HCT116 (cell line): Measurements from ENCODE around the gene ITSN1. TPM values are rescaled to one million over a fixed set of nuclear protein-coding genes. Genes with fewer than 3 reads are reported as not detected.

Source experiments
- ATAC-seq: fragments of 200-7000 bp; cut with Tn5 transposase; 2 replicates; pipeline ENCODE4 v1.9.1; 2020; ENCODE audit warnings: mild to moderate bottlenecking, moderate library complexity
- BruUV-seq: library from RNA; stranded (reverse); fragments of 400-500 nt; replicated peaks from 2 replicates; lab custom pipeline; 2021; lab: Mats Ljungman, UMichigan
- CTCF ChIA-PET: fragments of 300-600 bp; sonication (Branson Sonifier 250); formaldehyde crosslinking; loops from one replicate; lab custom pipeline; 2021; ENCODE audit warnings: antibody characterized with exemption; lab: Charles Lee
- POLR2A ChIA-PET: fragments of 300-600, 350-600 bp; sonication (Branson Sonifier 250); formaldehyde crosslinking; loops from one replicate; lab custom pipeline; 2021; ENCODE audit warnings: antibody characterized with exemption; lab: Charles Lee
- RAD21 ChIA-PET, 2 experiments: fragments of 300-600 bp; sonication (Branson Sonifier 250); formaldehyde crosslinking; loops; one replicate each; lab custom pipeline; 2023; ENCODE audit warnings: low total read pairs in 2 of 2; ENCODE audit not compliant: uncharacterized antibody in 2 of 2, unreplicated experiment in 2 of 2, low non-redundant PET in 1 of 2; lab: Charles Lee
- DNase-seq: peaks from one replicate; pipeline ENCODE4 v3.0.0-alpha.2; 2010; ENCODE audit warnings: low read depth, low spot score
- H2AFZ ChIP-seq: fragments of 200-600 bp; shearing (Covaris generic), sonication (generic); 2 replicates; pipeline ENCODE4 v1.6.1; 2017; ENCODE audit warnings: low read depth, mixed run types, mixed read lengths, antibody characterized with exemption, low read length; ENCODE audit not compliant: poor library complexity, severe bottlenecking
- H3K27ac ChIP-seq: 2 replicates; pipeline ENCODE4 v1.5.1; 2012; ENCODE audit warnings: low read depth, low read length
- H3K27me3 ChIP-seq: fragments of 200-600 bp; sonication (generic); 2 replicates; pipeline ENCODE4 v1.6.1; 2016; ENCODE audit warnings: mixed run types, low read length, mixed read lengths; ENCODE audit not compliant: insufficient read depth
- H3K36me3 ChIP-seq, 2 experiments: fragments of 200-500 bp in 1 of 2; fragments of 200-600 bp in 1 of 2; sonication (Bioruptor generic) in 1 of 2; sonication (generic) in 1 of 2; 2 replicates each; pipeline versions ENCODE4 v1.5.1 to v1.6.1; 2014 to 2016; ENCODE audit warnings: low read length in 2 of 2, inconsistent platforms in 1 of 2, mixed read lengths in 1 of 2, mixed run types in 1 of 2; ENCODE audit not compliant: insufficient read depth in 2 of 2, control insufficient read depth in 1 of 2
- H3K4me1 ChIP-seq, 2 experiments: fragments of 200-600 bp in 1 of 2; sonication (generic) in 1 of 2; 2 replicates each; pipeline versions ENCODE4 v1.5.1 to v1.6.1; 2012 to 2017; ENCODE audit warnings: low read length in 2 of 2, inconsistent platforms in 1 of 2, mild to moderate bottlenecking in 1 of 2, mixed read lengths in 1 of 2, mixed run types in 1 of 2, moderate library complexity in 1 of 2; ENCODE audit not compliant: insufficient read depth in 2 of 2, control insufficient read depth in 1 of 2
- H3K4me2 ChIP-seq: fragments of 200-600 bp; sonication (generic); 2 replicates; pipeline ENCODE4 v1.6.1; 2017; ENCODE audit warnings: mixed run types, low read length, mixed read lengths
- H3K4me3 ChIP-seq, 2 experiments: fragments of 200-600 bp in 1 of 2; sonication (generic) in 1 of 2; replicated peaks in 1 of 2; 2 replicates each; pipeline ENCODE4 v1.5.1; 2011 to 2016; ENCODE audit warnings: low read length in 2 of 2, control low read depth in 1 of 2, low read depth in 1 of 2, mild to moderate bottlenecking in 1 of 2, mixed read lengths in 1 of 2, mixed run types in 1 of 2
- H3K79me2 ChIP-seq: fragments of 200-600 bp; sonication (generic); 2 replicates; pipeline ENCODE4 v1.6.1; 2017; ENCODE audit warnings: mild to moderate bottlenecking, mixed run types, low read length, moderate library complexity, mixed read lengths; ENCODE audit not compliant: insufficient read depth
- H3K9ac ChIP-seq: fragments of 200-600 bp; sonication (generic); 2 replicates; pipeline ENCODE4 v1.6.1; 2016; ENCODE audit warnings: low read length, mixed read lengths
- H3K9me2 ChIP-seq: fragments of 200-600 bp; sonication (generic), shearing (Covaris generic); 2 replicates; pipeline ENCODE4 v1.6.1; 2017; ENCODE audit warnings: mixed run types, mild to moderate bottlenecking, moderate library complexity; ENCODE audit not compliant: insufficient read depth
- H3K9me3 ChIP-seq, 2 experiments: fragments of 200-500 bp in 1 of 2; fragments of 200-600 bp in 1 of 2; sonication (Bioruptor generic) in 1 of 2; sonication (generic) in 1 of 2; 2 replicates each; pipeline ENCODE4 v1.6.1; 2014 to 2017; ENCODE audit warnings: low read length in 2 of 2, mixed read lengths in 2 of 2, inconsistent platforms in 1 of 2, low read depth in 1 of 2, mild to moderate bottlenecking in 1 of 2, mixed run types in 1 of 2, moderate library complexity in 1 of 2; ENCODE audit not compliant: control insufficient read depth in 1 of 2, insufficient read depth in 1 of 2
- H4K20me1 ChIP-seq: fragments of 200-600 bp; sonication (generic), shearing (Covaris generic); 2 replicates; pipeline ENCODE4 v1.6.1; 2017; ENCODE audit warnings: mixed run types, mild to moderate bottlenecking, moderate library complexity; ENCODE audit not compliant: insufficient read depth
- EZH2 ChIP-seq: fragments of 200-600 bp; sonication (generic); IDR thresholded peaks from 2 replicates; pipeline ENCODE4 v1.6.1; 2017; ENCODE audit warnings: antibody characterized with exemption, mixed run types
- EZH2phosphoT487 ChIP-seq: fragments of 200-600 bp; IDR thresholded peaks from 2 replicates; pipeline ENCODE4 v1.6.1; 2018; ENCODE audit warnings: antibody characterized with exemption, borderline replicate concordance
- JUND ChIP-seq: IDR thresholded peaks from 2 replicates; pipeline ENCODE4 v1.6.1; 2012
- RAD21 ChIP-seq: IDR thresholded peaks from 2 replicates; pipeline ENCODE4 v1.6.1; 2012; ENCODE audit warnings: low read depth, mild to moderate bottlenecking
- SIN3A ChIP-seq: IDR thresholded peaks from 2 replicates; pipeline ENCODE4 v1.6.1; 2012; ENCODE audit warnings: low read depth
- SP1 ChIP-seq: IDR thresholded peaks from 2 replicates; pipeline ENCODE4 v1.6.1; 2012; ENCODE audit warnings: low read depth
- SRF ChIP-seq: IDR thresholded peaks from 2 replicates; pipeline ENCODE4 v1.6.1; 2012; ENCODE audit warnings: low read depth
- YY1 ChIP-seq: IDR thresholded peaks from 2 replicates; pipeline ENCODE4 v1.6.1; 2011; ENCODE audit warnings: low read length, low read depth, moderate library complexity, mild to moderate bottlenecking; ENCODE audit not compliant: insufficient replicate concordance; ENCODE audit errors: extremely low read depth
- intact Hi-C: fragments of 100-400 bp; cut with micrococcal nuclease; formaldehyde crosslinking; loops from 2 replicates; pipeline ENCODE4 v1.10.0; 2022
- total RNA-seq: library from RNA; stranded (reverse); gene quantifications from one replicate; pipeline ENCODE4 v1.2.1, GENCODE V29; 2021; ENCODE audit not compliant: unreplicated experiment
- TF ChIP-seq, protein P1 (sequence below): IDR thresholded peaks from 2 replicates; pipeline ENCODE4 v1.6.1; 2011; ENCODE audit warnings: mild to moderate bottlenecking, low read length, moderate library complexity; ENCODE audit not compliant: insufficient replicate concordance; ENCODE audit errors: extremely low read depth
- TF ChIP-seq, protein P2 (sequence below), 3 experiments: fragments of 200-600 bp in 1 of 3; sonication (generic) in 1 of 3; IDR thresholded peaks in 2 of 3; conservative IDR thresholded peaks in 1 of 3; 2 replicates each; pipeline ENCODE4 v1.5.1; 2012 to 2017; ENCODE audit warnings: low read depth in 2 of 3, low read length in 2 of 3, antibody characterized with exemption in 1 of 3, borderline replicate concordance in 1 of 3, control low read depth in 1 of 3, mild to moderate bottlenecking in 1 of 3, mixed read lengths in 1 of 3, mixed run types in 1 of 3, moderate library complexity in 1 of 3; ENCODE audit not compliant: insufficient read depth in 1 of 3
- TF ChIP-seq, protein P3 (sequence below): IDR thresholded peaks from 2 replicates; pipeline ENCODE4 v1.6.1; 2012

ITSN1 gene
- total RNA-seq, 1 experiment from 2014 or later, result 25.8 TPM

DNA sequence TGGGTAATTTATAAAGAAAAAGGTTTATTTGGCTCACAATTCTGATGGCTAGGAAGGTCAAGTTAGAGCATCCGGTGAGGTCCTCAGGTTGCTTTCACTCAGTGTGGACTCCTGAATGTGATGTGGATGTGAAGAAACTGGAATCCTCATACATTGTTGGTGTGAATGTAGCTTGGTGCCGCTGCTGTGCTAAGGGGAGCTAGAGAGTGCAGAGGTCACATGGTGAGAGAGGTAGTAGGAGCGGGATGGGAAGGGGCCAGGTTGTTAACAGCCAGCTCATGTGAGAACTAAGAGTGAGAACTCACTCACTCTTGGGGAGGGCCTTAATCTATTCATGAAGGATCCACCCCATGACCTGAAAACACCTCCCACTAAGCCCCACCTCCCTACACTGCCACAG lies 21.8 kb downstream of the ITSN1 start:
- H4K20me1 ChIP-seq, result no peaks in the 10 kb centered on the region
- H3K79me2 ChIP-seq, result peaks cover 79% of the 10 kb centered on the region
- RAD21 ChIA-PET, result no interaction called here
- H3K9me3 ChIP-seq, result peaks cover 0 to 10% of the 10 kb centered on the region in 2 experiments; a peak in 1 of 4 replicates
- TF ChIP-seq EZH2, result no peak
- TF ChIP-seq, all 23 proteins: peak for 0
- DNase-seq (no peak), ATAC-seq (no peak)
- H3K4me1 ChIP-seq, result peaks cover 5 to 11% of the 10 kb centered on the region in 2 experiments
- H2AFZ ChIP-seq, result no peak overlapping the region
- no peaks in the 10 kb centered on the region for H3K9me2 ChIP-seq
- intact Hi-C loops, result no loop called here
- H3K4me3 ChIP-seq, result no peak overlapping the region
- H3K36me3 ChIP-seq, result no peaks in the 10 kb centered on the region
- no peak overlapping the region for H3K27ac ChIP-seq
- POLR2A ChIA-PET, result no interaction called here
- BruUV-seq, result no TSS peak
- H3K9ac ChIP-seq, result no peak overlapping the region
- no peaks in the 10 kb centered on the region for H3K27me3 ChIP-seq
- no peak overlapping the region for H3K4me2 ChIP-seq
- CTCF ChIA-PET, result no interaction called here

DNA sequence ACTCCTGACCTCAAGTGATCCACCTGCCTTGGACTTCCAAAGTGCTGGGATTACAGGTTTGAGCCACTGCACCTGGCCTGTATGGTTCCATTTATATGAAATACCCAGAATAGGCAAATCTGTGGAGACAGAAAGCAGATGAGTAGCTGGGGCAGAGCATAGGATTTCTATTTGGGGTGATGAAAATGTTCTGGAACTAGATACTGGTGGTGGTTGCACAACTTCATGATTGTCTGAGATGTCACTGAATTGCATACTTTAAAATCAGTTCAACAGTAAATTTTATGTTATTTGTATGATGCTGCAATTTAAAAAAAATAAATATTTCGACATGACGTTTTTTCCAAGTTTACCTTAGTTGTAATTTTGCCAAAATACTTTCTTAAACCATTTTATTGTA lies 23.9 kb downstream of the ITSN1 start:
- no peak for ATAC-seq
- H3K4me1 ChIP-seq, result peaks cover 8 to 22% of the 10 kb centered on the region in 2 experiments
- intact Hi-C loops, result no loop called here
- no TSS peak for BruUV-seq
- H4K20me1 ChIP-seq, result no peaks in the 10 kb centered on the region
- no peak overlapping the region for H3K4me3 ChIP-seq
- CTCF ChIA-PET, result no interaction called here
- no peak overlapping the region for H3K9ac ChIP-seq
- TF ChIP-seq SRF (no peak), YY1 (no peak), EZH2 (no peak), EZH2phosphoT487 (no peak), JUND (no peak), SP1 (no peak), SIN3A (no peak), RAD21 (no peak)
- TF ChIP-seq, protein P1, sequence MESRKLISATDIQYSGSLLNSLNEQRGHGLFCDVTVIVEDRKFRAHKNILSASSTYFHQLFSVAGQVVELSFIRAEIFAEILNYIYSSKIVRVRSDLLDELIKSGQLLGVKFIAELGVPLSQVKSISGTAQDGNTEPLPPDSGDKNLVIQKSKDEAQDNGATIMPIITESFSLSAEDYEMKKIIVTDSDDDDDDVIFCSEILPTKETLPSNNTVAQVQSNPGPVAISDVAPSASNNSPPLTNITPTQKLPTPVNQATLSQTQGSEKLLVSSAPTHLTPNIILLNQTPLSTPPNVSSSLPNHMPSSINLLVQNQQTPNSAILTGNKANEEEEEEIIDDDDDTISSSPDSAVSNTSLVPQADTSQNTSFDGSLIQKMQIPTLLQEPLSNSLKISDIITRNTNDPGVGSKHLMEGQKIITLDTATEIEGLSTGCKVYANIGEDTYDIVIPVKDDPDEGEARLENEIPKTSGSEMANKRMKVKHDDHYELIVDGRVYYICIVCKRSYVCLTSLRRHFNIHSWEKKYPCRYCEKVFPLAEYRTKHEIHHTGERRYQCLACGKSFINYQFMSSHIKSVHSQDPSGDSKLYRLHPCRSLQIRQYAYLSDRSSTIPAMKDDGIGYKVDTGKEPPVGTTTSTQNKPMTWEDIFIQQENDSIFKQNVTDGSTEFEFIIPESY, result no peak
- TF ChIP-seq, protein P2, sequence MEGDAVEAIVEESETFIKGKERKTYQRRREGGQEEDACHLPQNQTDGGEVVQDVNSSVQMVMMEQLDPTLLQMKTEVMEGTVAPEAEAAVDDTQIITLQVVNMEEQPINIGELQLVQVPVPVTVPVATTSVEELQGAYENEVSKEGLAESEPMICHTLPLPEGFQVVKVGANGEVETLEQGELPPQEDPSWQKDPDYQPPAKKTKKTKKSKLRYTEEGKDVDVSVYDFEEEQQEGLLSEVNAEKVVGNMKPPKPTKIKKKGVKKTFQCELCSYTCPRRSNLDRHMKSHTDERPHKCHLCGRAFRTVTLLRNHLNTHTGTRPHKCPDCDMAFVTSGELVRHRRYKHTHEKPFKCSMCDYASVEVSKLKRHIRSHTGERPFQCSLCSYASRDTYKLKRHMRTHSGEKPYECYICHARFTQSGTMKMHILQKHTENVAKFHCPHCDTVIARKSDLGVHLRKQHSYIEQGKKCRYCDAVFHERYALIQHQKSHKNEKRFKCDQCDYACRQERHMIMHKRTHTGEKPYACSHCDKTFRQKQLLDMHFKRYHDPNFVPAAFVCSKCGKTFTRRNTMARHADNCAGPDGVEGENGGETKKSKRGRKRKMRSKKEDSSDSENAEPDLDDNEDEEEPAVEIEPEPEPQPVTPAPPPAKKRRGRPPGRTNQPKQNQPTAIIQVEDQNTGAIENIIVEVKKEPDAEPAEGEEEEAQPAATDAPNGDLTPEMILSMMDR (IDR thresholded peaks at IDR 0.05 in 2 of 3, conservative IDR thresholded peaks at IDR 0.05 in 1 of 3; ENCODE audit: borderline replicate concordance in 1 of 3, insufficient read depth in 1 of 3, low read depth in 2 of 3, low read length in 2 of 3), result no peak
- TF ChIP-seq, protein P3, sequence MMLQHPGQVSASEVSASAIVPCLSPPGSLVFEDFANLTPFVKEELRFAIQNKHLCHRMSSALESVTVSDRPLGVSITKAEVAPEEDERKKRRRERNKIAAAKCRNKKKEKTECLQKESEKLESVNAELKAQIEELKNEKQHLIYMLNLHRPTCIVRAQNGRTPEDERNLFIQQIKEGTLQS, result no peak
- TF ChIP-seq, all 23 proteins: peak for 0
- no peak for DNase-seq
- peaks cover 0 to 5% of the 10 kb centered on the region in 2 experiments; a peak in 1 of 4 replicates for H3K9me3 ChIP-seq
- no peaks in the 10 kb centered on the region for H3K27me3 ChIP-seq
- H3K9me2 ChIP-seq, result no peaks in the 10 kb centered on the region
- H2AFZ ChIP-seq, result no peak overlapping the region
- RAD21 ChIA-PET, result no interaction called here
- POLR2A ChIA-PET, result no interaction called here
- H3K79me2 ChIP-seq, result peaks cover 74% of the 10 kb centered on the region
- H3K36me3 ChIP-seq, result no peaks in the 10 kb centered on the region
- H3K27ac ChIP-seq, result no peak overlapping the region
- no peak overlapping the region for H3K4me2 ChIP-seq
